HEK293 (cell line): ENCODE results near the gene MMP24.

ENCODE experiments used
- CTCF ChIA-PET: fragments of 350-600 bp; formaldehyde crosslinking; extraction: SDS; loops from one replicate; lab custom pipeline; 2021; ENCODE audit warnings: antibody characterized with exemption; lab: Yijun Ruan, JAX
- POLR2A ChIA-PET: fragments of 300-600 bp; formaldehyde crosslinking; extraction: SDS; loops from one replicate; lab custom pipeline; 2020; ENCODE audit warnings: antibody characterized with exemption, inconsistent platforms; lab: Yijun Ruan, JAX
- H3K27ac ChIP-seq: fragments of 200-500 bp; sonication (Bioruptor generic); 2 replicates; pipeline ENCODE4 v1.5.1; 2014; ENCODE audit warnings: low read depth, low read length, control low read depth, inconsistent platforms; ENCODE audit errors: extremely low read depth
- H3K36me3 ChIP-seq, 2 experiments: fragments of 200-500 bp in 1 of 2; sonication (Bioruptor generic) in 1 of 2; 1 replicate in 1 of 2; 2 replicates in 1 of 2; pipeline ENCODE4 v1.5.1; 2014 to 2017; ENCODE audit warnings: inconsistent platforms in 2 of 2, low read length in 2 of 2; ENCODE audit not compliant: control insufficient read depth in 2 of 2, insufficient read depth in 1 of 2
- H3K4me1 ChIP-seq: fragments of 200-500 bp; sonication (Bioruptor generic); 2 replicates; pipeline ENCODE4 v1.5.1; 2014; ENCODE audit warnings: mild to moderate bottlenecking, low read length, inconsistent platforms; ENCODE audit not compliant: control insufficient read depth, insufficient read depth
- H3K4me3 ChIP-seq: 2 replicates; pipeline ENCODE4 v1.5.1; 2011; ENCODE audit warnings: low read depth, mild to moderate bottlenecking, control low read depth, low read length, moderate library complexity
- H3K9me3 ChIP-seq: fragments of 200-500 bp; sonication (Bioruptor generic); 2 replicates; pipeline ENCODE4 v1.5.1; 2014; ENCODE audit warnings: low read depth, low read length, inconsistent platforms; ENCODE audit not compliant: control insufficient read depth, insufficient read depth
- AEBP2 ChIP-seq: fragments of 450-650 bp; formaldehyde crosslinking; IDR thresholded peaks from 2 replicates; pipeline ENCODE4 v1.5.1; 2016; ENCODE audit warnings: missing biosample characterization, missing genetic modification characterization, borderline replicate concordance
- IKZF3 ChIP-seq: fragments of 450-650 bp; IDR thresholded peaks from 2 replicates; pipeline ENCODE4 v1.5.0; 2018; ENCODE audit warnings: missing biosample characterization, mild to moderate bottlenecking, missing genetic modification characterization, moderate library complexity
- KLF10 ChIP-seq: fragments of 450-650 bp; IDR thresholded peaks from 2 replicates; pipeline ENCODE4 v1.5.1; 2018; ENCODE audit warnings: missing biosample characterization, mild to moderate bottlenecking, missing genetic modification characterization
- KLF16 ChIP-seq: fragments of 450-650 bp; formaldehyde crosslinking; IDR thresholded peaks from 2 replicates; pipeline ENCODE4 v1.5.1; 2017; ENCODE audit warnings: missing biosample characterization, missing genetic modification characterization
- PRDM1 ChIP-seq: fragments of 450-650 bp; formaldehyde crosslinking; IDR thresholded peaks from 2 replicates; pipeline ENCODE4; 2016; ENCODE audit warnings: missing biosample characterization, missing genetic modification characterization
- SP2 ChIP-seq: fragments of 450-650 bp; formaldehyde crosslinking; IDR thresholded peaks from 2 replicates; pipeline ENCODE4 v1.5.1; 2016; ENCODE audit warnings: missing biosample characterization, missing genetic modification characterization
- YY1 ChIP-seq: fragments of 450-650 bp; formaldehyde crosslinking; IDR thresholded peaks from 2 replicates; pipeline ENCODE4 v1.5.1; 2018; ENCODE audit warnings: missing biosample characterization, missing genetic modification characterization
- ZBTB11 ChIP-seq: fragments of 450-650 bp; formaldehyde crosslinking; conservative IDR thresholded peaks from 2 replicates; pipeline ENCODE4 v1.5.1; 2016; ENCODE audit warnings: low read depth, missing biosample characterization, missing genetic modification characterization
- ZEB2 ChIP-seq: fragments of 450-650 bp; formaldehyde crosslinking; IDR thresholded peaks from 2 replicates; pipeline ENCODE4 v1.5.1; 2016; ENCODE audit warnings: missing biosample characterization, missing genetic modification characterization
- ZFP69B ChIP-seq: fragments of 450-650 bp; formaldehyde crosslinking; IDR thresholded peaks from 2 replicates; pipeline ENCODE4 v1.5.1; 2016; ENCODE audit warnings: missing biosample characterization, missing genetic modification characterization
- ZNF133 ChIP-seq: fragments of 450-650 bp; formaldehyde crosslinking; IDR thresholded peaks from 2 replicates; pipeline ENCODE4 v1.5.1; 2016; ENCODE audit warnings: missing biosample characterization, missing genetic modification characterization
- ZNF140 ChIP-seq: fragments of 450-650 bp; formaldehyde crosslinking; IDR thresholded peaks from 2 replicates; pipeline ENCODE4 v1.5.1; 2016; ENCODE audit warnings: missing biosample characterization, missing genetic modification characterization
- ZNF248 ChIP-seq: fragments of 450-650 bp; formaldehyde crosslinking; IDR thresholded peaks from 2 replicates; pipeline ENCODE4 v1.5.1; 2017; ENCODE audit warnings: missing biosample characterization, missing genetic modification characterization
- ZNF266 ChIP-seq: fragments of 450-650 bp; formaldehyde crosslinking; IDR thresholded peaks from 2 replicates; pipeline ENCODE4 v1.5.1; 2016; ENCODE audit warnings: missing biosample characterization, missing genetic modification characterization, low read depth
- ZNF274 ChIP-seq, 2 experiments: fragments of 200-500 bp in 1 of 2; fragments of 450-650 bp in 1 of 2; sonication (Bioruptor generic) in 1 of 2; formaldehyde crosslinking in 1 of 2; IDR thresholded peaks; 2 replicates each; pipeline versions ENCODE4 v1.5.1 to v1.6.1; 2014 to 2016; ENCODE audit warnings: borderline replicate concordance in 1 of 2, inconsistent platforms in 1 of 2, low read length in 1 of 2, missing biosample characterization in 1 of 2, missing genetic modification characterization in 1 of 2
- ZNF302 ChIP-seq: fragments of 450-650 bp; formaldehyde crosslinking; IDR thresholded peaks from 2 replicates; pipeline ENCODE4 v1.5.1; 2016; ENCODE audit warnings: missing biosample characterization, missing genetic modification characterization, low read depth
- ZNF335 ChIP-seq: fragments of 450-650 bp; formaldehyde crosslinking; conservative IDR thresholded peaks from 2 replicates; pipeline ENCODE4 v1.5.1; 2016; ENCODE audit warnings: missing biosample characterization, missing genetic modification characterization
- ZNF341 ChIP-seq: fragments of 450-650 bp; formaldehyde crosslinking; IDR thresholded peaks from 2 replicates; pipeline ENCODE4; 2016; ENCODE audit warnings: low read depth, missing biosample characterization, missing genetic modification characterization
- ZNF350 ChIP-seq: fragments of 450-650 bp; formaldehyde crosslinking; IDR thresholded peaks from 2 replicates; pipeline ENCODE4 v1.5.0; 2017; ENCODE audit warnings: missing biosample characterization, mild to moderate bottlenecking, missing genetic modification characterization
- ZNF391 ChIP-seq: fragments of 450-650 bp; formaldehyde crosslinking; IDR thresholded peaks from 2 replicates; pipeline ENCODE4 v1.5.1; 2016; ENCODE audit warnings: low read depth, missing biosample characterization, missing genetic modification characterization, borderline replicate concordance
- ZNF473 ChIP-seq: fragments of 450-650 bp; formaldehyde crosslinking; IDR thresholded peaks from 2 replicates; pipeline ENCODE4 v1.5.1; 2017; ENCODE audit warnings: missing biosample characterization, missing genetic modification characterization
- ZNF549 ChIP-seq: fragments of 450-650 bp; IDR thresholded peaks from 2 replicates; pipeline ENCODE4 v1.5.1; 2018; ENCODE audit warnings: missing biosample characterization, missing genetic modification characterization, mild to moderate bottlenecking, inconsistent platforms, moderate library complexity
- ZNF560 ChIP-seq: fragments of 450-650 bp; formaldehyde crosslinking; IDR thresholded peaks from 2 replicates; pipeline ENCODE4 v1.5.1; 2017; ENCODE audit warnings: missing biosample characterization, missing genetic modification characterization, borderline replicate concordance
- ZNF561 ChIP-seq: fragments of 450-650 bp; IDR thresholded peaks from 2 replicates; pipeline ENCODE4 v1.5.1; 2018; ENCODE audit warnings: missing biosample characterization, missing genetic modification characterization, borderline replicate concordance
- ZNF629 ChIP-seq: fragments of 450-650 bp; formaldehyde crosslinking; IDR thresholded peaks from 2 replicates; pipeline ENCODE4 v1.5.1; 2017; ENCODE audit warnings: missing biosample characterization, missing genetic modification characterization
- ZNF664 ChIP-seq: fragments of 450-650 bp; formaldehyde crosslinking; IDR thresholded peaks from 2 replicates; pipeline ENCODE4 v1.5.1; 2016; ENCODE audit warnings: missing biosample characterization, missing genetic modification characterization
- ZNF76 ChIP-seq: fragments of 450-650 bp; formaldehyde crosslinking; IDR thresholded peaks from 2 replicates; pipeline ENCODE4; 2016; ENCODE audit warnings: low read depth, missing biosample characterization, missing genetic modification characterization, borderline replicate concordance
- ZSCAN4 ChIP-seq: fragments of 450-650 bp; formaldehyde crosslinking; IDR thresholded peaks from 2 replicates; pipeline ENCODE4 v1.5.1; 2017; ENCODE audit warnings: missing biosample characterization, missing genetic modification characterization
- TF ChIP-seq, protein P1 (sequence below): fragments of 450-650 bp; formaldehyde crosslinking; IDR thresholded peaks from 2 replicates; pipeline ENCODE4 v1.5.1; 2017; ENCODE audit warnings: missing biosample characterization, missing genetic modification characterization

Gene MMP24

DNA sequence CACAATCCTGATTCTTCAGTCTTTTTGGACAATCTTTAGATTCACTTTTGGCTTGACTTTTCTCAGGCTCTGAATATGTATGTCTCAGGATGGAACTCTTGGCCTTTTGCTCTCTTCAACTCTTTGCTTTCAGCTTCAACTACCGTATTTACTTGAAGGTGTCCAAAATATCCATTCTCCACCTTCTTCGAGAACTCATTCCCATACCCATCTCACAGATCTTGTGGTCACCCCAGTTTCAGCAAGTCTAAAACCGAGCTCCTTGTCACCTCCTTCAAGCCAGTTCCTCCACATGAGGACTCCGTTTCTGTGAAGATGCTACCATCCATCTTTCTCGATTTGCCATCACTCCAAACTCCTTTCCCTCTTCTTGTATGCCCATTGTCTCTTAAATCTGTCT, 2.0 kb upstream of the MMP24 start (continued):
- TF ChIP-seq ZNF341 (no peak), ZNF266 (tag by site-specific recombination) (no peak), YY1 (no peak), ZNF302 (tag by site-specific recombination) (no peak), KLF10 (tag by site-specific recombination) (no peak)

DNA sequence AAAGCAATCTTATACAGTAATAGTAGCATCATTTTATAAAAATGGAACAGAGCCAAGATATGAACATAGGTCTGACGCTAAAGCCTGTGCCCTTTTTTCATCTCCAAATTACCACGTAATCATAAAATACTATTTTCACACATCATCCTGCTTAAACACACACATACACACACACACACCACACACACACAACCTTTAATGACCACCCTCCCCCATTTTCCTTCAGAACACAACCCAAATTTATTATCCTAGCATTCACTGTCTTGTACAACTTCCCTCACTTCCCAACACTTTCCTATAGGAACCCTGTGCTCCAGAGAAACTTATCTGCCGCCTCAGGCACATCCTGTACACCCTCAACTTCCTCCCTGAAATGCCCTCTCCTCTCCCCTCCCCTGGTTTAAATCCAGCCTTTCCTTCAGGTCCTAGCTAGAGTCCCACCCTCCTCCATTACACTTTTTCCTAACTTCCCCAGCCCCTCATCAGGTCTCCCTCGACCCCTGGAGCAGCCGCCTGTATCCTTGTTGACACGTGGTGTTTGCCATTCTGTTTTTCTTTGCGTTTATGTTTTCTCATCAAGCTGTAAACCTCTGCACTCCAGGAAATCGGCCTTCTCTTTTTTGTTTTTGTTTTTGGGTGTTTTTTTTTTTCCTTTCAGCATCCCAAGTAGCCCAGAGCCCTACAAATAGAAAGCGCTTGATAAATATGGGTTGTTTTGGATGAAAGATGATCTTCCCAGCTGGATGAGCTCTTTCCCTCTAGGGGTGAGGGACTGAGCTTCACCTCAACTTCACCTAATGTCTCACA, 968 bp upstream of the MMP24 start:
- H3K4me3 ChIP-seq = no peak overlapping the region
- TF ChIP-seq ZNF629 (tag by site-specific recombination) (no peak), ZNF560 (tag by site-specific recombination) (no peak), ZNF391 (tag by site-specific recombination) (no peak), ZNF473 (no peak), ZNF350 (tag by site-specific recombination) (no peak), ZNF133 (no peak), ZNF561 (no peak), ZFP69B (tag by site-specific recombination) (no peak), ZNF274 (IDR thresholded peaks at IDR 0.05; ENCODE audit: low read length) (no peak), ZNF274 (tag by site-specific recombination; IDR thresholded peaks at IDR 0.05; ENCODE audit: borderline replicate concordance) (peak; percentile 64; the same call in 1 of the 2 replicates), ZNF140 (tag by site-specific recombination) (no peak), ZEB2 (tag by site-specific recombination) (no peak), KLF16 (tag by site-specific recombination) (no peak), IKZF3 (tag by site-specific recombination) (no peak), ZNF335 (peak; percentile 51), KLF10 (tag by site-specific recombination) (no peak), PRDM1 (tag by site-specific recombination) (peak; percentile 56; the same call in 1 of the 2 replicates), ZNF664 (tag by site-specific recombination) (no peak), AEBP2 (tag by site-specific recombination) (no peak), ZBTB11 (tag by site-specific recombination) (peak; percentile 47; the same call in 1 of the 2 replicates), ZNF76 (tag by site-specific recombination) (no peak), SP2 (tag by site-specific recombination) (peak; percentile 34; the same call in 1 of the 2 replicates), ZNF248 (tag by site-specific recombination) (no peak), ZSCAN4 (tag by site-specific recombination) (peak; percentile 60), ZNF549 (tag by site-specific recombination) (no peak)
- TF ChIP-seq, protein P1, sequence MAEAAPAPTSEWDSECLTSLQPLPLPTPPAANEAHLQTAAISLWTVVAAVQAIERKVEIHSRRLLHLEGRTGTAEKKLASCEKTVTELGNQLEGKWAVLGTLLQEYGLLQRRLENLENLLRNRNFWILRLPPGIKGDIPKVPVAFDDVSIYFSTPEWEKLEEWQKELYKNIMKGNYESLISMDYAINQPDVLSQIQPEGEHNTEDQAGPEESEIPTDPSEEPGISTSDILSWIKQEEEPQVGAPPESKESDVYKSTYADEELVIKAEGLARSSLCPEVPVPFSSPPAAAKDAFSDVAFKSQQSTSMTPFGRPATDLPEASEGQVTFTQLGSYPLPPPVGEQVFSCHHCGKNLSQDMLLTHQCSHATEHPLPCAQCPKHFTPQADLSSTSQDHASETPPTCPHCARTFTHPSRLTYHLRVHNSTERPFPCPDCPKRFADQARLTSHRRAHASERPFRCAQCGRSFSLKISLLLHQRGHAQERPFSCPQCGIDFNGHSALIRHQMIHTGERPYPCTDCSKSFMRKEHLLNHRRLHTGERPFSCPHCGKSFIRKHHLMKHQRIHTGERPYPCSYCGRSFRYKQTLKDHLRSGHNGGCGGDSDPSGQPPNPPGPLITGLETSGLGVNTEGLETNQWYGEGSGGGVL (tag by site-specific recombination) = peak; percentile 59

More for the DNA sequence above, 968 bp upstream of the MMP24 start:
- POLR2A ChIA-PET = no interaction called here
- H3K27ac ChIP-seq = no peak overlapping the region
- H3K4me1 ChIP-seq = no peaks in the 10 kb centered on the region
- CTCF ChIA-PET = interaction anchor here (0.7 to 1.1 kb wide), 4 partner anchors 10 to 80 kb away, joined by 3 to 5 read pairs (median 3); no protein-coding TSS in a partner anchor
- no peaks in the 10 kb centered on the region for H3K9me3 ChIP-seq
- H3K36me3 ChIP-seq = no peaks in the 10 kb centered on the region
